Left ventricle myocardium superior (tissue), 1 donor: ENCODE results near the gene BAG2. TPM values are rescaled to one million over a fixed set of nuclear protein-coding genes. Genes with fewer than 3 reads are reported as not detected.

ENCODE experiments used
- ATAC-seq: fragments of 200-7000 bp; cut with Tn5 transposase; one replicate; pipeline ENCODE4 v1.9.1; 2020; ENCODE audit warnings: mild to moderate bottlenecking, moderate library complexity
- DNase-seq: peaks from one replicate; pipeline ENCODE4 v3.0.0-alpha.2; 2020
- intact Hi-C: fragments of 100-400 bp; cut with micrococcal nuclease; formaldehyde crosslinking; loops from one replicate; pipeline ENCODE4 v1.11.0; 2022
- total RNA-seq: library from RNA; stranded (reverse); fragmentation: NEBNext Ultra II Directional; extraction: Animal tissue kit (Norgen Biotek cat#: 25700); gene quantifications from one replicate; pipeline ENCODE4 v1.2.1, GENCODE V29; 2021
- donor health status: DM: no; HTN: yes; CAD: no; lungs with severe emphysema.

Gene BAG2
- total RNA-seq, 1 donor from 2014 or later, result 14.8 TPM

DNA sequence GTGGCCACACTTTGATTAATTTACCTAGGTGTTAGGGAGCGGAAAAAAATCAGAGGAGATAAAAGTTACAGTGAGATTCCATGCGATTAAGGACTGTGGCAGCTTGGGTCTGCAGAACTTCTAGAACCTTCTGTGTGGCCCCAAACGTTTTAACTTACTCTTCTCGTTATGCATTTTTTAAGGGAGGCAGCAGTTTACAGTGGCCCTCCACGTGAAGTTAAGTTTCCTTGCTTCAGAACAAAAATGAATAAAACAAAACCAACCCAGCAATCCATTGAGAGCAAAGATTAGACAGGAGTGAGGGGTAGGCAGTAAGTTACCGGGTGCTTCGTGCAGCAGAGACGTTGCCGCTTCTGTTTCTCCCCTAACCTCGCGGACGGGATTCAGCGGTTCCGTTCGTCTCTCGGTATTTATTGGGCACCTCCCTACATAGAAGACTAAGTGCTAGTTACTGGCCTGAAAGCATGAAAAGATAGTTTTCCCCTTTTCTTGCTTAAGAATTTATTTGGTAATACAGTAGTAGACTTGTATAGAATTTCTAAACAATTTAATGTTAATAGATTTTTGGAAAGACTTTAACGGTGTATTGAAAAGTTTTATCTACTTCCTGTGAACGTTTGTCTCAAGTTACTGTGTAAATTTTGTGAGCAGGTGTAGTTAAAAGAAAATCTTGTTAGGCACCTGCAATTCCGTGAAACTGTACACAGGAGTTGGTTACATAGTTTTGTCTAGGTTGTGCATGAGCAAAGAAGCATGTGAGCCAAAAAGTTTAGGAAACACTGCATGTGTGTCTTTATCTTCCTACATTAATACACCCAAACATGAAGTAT lies 1.1 kb downstream of the BAG2 start:
- peak; percentile 40 for ATAC-seq
- intact Hi-C loops, result loop anchor here (10.0 kb wide), 1 partner anchor 142 kb away; the partner anchor contains the start of gene PRIM2
- DNase-seq, result no peak

DNA sequence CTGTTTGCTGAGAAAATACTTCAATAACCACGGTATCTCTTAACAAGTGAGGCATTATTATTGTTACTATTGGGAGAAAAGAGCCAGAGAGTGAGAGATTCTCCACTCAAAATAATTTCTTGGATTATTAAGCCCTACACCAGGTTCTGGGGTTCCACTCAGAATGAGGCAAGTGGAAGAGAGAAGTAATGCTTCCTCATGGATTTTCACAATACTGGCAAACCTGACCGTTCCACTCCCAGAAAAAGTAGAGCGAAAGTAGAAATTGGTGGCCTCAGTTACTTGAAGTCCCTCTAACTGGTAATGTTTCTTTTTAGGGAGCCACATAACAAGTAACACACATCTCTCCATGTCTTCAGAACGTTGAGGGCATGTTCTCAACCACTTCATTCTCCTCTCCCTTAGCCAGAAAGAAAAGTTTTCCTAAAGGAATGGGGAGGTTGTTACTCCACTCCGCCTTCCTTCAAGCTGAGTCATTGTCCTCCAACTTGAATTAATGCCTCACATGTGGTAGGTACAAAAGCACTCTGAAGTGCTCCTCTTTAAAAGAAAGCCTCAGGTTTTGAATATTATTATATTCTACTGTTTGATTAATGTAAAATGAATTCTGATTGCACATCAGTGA lies 1.9 kb downstream of the BAG2 start:
- intact Hi-C loops, result loop anchor here (10.0 kb wide), 1 partner anchor 141 kb away; the partner anchor contains the start of gene PRIM2
- DNase-seq (no peak), ATAC-seq (no peak)

DNA sequence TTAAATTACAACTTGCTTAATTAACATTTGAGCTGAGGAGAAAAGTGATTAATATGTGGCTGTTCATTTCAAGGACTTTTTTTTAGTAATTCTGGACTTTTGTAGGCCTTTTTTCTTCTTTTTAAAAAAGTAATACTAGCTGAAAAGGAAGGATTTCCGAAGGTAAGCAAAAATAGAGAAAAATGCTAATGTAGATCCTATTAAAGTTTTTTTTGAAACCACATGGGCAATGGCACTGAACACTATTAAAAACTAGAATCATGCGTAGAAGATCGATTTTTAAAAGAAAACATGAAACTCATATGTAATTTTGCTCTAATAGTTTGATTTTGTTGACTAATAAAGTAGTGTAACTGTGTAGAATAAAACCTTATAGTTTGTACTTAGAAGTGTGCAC lies 2.4 kb downstream of the BAG2 start:
- DNase-seq (no peak), ATAC-seq (no peak)
- intact Hi-C loops, result loop anchor here (10.0 kb wide), 1 partner anchor 140 kb away; the partner anchor contains the start of gene PRIM2

DNA sequence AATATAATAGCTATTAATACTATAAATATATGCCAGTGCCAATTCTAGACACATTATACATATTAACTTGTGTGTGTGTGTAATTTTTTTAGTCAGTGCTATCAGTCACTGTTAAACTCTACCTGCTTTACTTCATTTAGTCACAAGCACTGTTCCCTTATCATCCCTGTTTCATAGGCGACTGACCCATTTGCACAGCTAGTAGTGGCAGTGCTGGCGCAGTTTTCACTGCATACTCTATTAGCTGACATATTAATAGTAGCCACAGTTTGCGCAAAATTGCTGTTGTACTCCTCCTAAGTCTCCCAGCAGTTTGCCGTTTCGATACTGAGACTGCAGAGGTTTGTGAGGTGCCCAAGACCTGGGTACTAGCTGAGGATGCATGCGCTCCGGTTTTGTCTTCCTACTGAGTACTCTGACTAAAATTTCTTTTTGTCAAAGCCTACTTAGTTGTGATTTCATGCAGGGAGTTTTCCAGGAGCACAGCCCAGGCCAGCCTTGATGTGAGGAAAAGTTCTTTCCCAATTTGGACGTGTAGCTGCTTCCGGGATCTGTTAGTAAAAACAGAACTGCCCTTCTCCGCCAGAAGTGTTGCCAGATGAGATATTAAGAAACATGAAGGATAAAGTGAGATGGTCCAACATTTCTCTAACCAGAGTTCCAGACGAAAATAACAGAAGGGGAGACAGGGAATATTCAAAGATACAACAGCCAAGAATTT lies 5.6 kb downstream of the BAG2 start:
- ATAC-seq, result peak; percentile 78
- intact Hi-C loops, result loop anchor here (10.0 kb wide), 1 partner anchor 137 kb away; the partner anchor contains the start of gene PRIM2
- peak; percentile 58 for DNase-seq

DNA sequence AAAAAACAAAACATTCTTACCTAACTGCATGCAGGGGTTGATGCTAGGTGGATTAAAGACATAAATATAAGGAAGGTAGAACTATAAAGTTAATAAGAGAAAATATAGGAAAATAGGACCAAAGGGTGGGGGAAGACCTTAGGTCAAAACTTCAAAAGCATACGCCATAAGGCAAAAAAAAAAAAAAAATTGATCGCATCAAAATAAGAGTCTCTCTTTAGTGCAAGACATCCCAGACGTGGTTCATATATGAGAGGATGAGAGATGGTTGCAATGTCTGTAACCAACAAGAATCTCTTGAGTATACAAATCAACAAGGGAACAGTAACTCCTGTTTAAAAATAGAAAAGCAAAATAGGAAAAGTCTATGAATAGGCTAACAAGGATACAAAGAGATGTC lies 8.5 kb downstream of the BAG2 start:
- DNase-seq (no peak), ATAC-seq (no peak)
- intact Hi-C loops, result no loop called here

DNA sequence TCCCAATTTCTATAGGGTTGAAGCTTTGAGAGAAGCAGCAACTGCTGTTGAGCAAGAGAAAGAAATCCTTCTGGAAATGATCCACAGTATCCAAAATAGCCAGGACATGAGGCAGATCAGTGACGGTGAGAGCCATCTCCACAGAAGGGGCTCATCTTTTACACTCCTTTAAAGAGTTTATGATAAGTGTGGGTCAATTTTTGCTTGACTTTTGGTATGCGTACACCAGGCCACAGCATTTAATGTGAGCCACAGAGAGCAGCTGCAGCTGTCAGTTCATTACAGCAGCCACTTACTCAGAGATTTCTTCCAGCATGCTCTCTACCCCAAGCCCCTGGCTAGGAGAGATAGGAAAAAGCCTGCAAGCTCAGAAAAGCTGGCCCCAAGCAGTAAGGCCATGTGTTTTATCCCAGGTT lies 9.9 kb downstream of the BAG2 start:
- intact Hi-C loops, result no loop called here
- DNase-seq (no peak), ATAC-seq (no peak)

DNA sequence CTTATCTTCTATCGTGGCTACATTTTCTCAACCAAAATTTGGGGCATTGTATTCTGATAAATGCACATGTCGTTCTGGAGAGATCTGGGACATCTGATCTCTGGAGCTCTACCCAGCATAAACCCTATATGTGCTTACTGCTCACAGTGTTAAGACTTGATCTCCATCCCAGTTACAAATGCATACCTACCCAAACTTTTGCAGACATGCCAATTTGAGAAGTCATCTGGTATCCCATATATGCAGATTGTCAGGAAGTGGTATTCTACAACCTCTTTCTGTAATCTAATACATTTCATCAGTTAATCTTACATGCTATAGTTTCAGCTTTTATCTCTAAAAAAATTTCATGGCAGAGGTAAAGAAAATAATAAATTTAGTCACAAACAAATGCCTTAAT lies 11.2 kb downstream of the BAG2 start:
- intact Hi-C loops, result no loop called here
- ATAC-seq (no peak), DNase-seq (no peak)

DNA sequence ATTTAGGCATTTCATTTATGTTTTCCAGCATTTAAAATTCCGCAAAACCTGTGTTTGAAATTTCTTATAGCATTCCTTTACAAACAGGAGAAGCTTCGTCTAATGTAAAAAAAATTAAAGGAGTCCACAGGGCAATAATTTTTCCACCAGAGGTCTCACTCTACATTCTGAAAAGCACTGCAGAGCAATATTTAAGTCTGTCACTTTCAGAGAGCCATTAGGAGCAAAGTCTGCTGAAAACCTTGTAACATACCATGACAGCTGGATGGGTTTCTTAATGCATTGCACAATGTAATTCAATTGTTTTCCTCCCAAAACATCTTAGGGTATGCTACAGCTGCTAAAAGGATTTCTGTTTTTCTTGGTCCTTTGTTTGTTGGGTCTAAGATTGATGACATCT lies 18.0 kb downstream of the BAG2 start:
- ATAC-seq (no peak), DNase-seq (no peak)
- intact Hi-C loops, result no loop called here

DNA sequence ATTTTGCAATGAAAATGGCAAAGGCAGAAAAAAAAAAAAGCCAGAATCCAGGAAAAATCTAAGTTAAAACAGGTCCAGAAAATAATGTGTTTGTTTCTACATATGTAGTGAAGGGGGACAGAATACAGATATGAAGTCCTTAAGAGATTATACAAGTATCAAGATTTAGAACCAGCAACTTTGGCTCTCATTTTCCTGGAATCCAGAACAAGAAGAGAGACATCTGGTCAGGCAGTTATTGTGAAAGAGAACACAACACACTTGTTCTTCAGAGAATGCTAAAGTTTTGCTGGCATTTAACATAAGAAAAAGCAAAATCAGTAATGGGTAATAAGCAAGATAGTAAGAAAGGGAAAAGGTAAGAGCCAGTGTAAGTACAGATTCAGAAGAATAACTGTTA lies 21.1 kb downstream of the BAG2 start:
- ATAC-seq (peak; percentile 71), DNase-seq (no peak)
- intact Hi-C loops, result no loop called here

DNA sequence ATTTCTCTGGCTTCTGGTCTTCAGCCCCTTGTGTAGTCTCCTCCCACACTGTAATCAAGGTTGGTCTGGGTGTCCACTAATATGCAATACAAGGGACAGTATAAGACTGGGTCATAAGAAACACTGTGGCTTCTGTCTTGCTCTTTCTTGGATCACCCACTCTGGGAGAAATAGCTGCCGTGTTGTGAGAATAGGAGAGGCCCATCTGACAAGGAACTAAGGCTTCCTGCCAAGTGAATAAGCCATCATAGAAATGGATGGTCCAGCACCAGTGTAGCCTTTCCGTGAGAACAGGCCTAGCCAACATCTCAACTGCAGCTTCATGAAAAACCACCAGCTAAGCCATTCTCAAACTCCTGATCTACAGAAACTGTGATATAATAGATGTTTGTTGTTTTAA lies 23.3 kb downstream of the BAG2 start:
- peak; percentile 54 for ATAC-seq
- no peak for DNase-seq
- intact Hi-C loops, result no loop called here

DNA sequence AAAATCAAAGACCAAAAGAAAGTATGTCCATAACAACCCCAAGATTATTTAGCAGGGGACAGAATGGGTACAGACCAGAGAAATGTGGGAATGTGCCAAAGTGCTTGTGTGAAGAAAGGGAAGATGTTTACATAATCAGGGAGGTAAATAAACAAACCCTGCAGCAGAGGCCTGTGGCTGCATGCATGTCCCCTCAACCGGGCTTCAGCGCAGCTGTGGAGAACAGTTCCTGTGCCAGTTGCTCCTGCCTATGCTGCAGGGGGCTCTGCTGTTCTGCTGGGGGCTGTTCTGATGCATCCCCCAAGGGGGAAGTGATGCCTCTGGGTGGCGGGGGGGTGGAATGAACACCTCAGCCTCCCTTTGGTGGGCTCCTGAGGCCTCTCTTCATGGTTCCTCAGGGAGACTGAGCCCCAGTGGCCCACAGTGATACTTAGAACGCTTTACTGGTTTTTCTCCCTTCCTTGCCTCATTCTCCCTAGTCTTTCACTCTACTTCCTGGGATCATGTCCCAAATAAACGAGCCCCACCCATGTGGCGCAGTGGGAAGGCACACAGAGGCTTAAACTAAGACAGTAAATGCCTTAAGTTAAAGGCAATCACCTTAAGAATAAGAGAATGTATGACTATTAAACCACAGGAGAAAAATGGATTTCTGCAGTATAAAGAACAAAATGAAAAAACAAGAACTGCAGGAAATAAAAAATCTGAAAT lies 27.0 kb downstream of the BAG2 start:
- intact Hi-C loops, result no loop called here
- DNase-seq, result no peak
- no peak for ATAC-seq

DNA sequence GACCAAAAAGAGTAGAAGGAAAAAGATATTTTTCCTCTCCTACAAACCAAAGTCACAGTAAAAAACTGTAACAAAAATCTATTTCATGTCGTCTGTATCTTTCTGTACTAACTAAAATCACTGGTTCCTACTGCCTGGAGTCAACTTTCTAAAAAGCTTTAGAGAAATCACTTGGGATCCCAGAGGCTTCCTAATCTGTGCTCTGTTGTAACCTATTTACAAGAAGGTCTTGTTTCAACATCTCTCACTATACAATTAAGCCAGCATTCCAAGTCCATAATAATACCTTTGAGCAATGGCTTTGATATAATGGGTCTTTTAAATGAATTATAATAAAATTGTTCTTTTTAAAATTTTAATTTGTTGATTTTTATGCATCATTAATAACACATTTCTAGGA lies 29.6 kb downstream of the BAG2 start:
- no peak for ATAC-seq
- no peak for DNase-seq
- intact Hi-C loops, result no loop called here

DNA sequence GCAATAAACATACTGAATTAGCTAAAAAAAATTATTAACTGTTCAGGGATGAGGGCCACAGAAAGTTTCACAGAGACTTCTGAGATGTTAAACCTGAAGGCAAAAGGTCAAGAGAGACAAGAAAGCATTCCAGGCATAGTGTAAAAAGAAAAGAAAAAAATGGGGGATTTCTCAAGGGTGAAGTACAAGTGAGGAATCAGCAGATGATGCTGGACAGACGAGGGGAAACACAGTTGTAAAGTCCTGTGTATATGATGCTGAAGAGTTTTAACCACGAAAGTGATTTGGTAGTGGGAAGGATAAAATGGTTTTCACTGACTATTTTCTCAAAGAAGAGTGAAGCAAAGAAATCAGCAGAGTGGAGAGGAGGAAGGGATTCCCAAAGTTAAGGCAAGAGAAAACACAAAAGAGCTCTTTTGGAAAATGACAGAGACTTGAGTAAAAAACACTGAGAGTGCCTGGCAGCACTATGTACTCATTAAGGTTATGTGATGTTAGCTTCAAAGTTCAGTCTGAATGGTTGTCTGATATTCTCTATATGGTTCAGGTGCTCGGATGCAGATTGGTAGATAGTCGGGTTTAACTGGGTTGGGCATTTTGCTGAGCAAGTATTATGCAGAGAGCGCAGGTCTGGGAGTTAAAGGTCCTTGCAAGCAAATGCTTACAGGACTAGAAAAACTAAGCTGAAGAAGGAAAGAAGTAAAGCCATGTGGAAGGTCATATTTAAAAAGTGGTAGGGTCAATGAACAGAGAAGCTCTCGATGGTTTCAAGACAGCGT lies 33.6 kb downstream of the BAG2 start:
- DNase-seq, result no peak
- intact Hi-C loops, result no loop called here
- ATAC-seq, result no peak

DNA sequence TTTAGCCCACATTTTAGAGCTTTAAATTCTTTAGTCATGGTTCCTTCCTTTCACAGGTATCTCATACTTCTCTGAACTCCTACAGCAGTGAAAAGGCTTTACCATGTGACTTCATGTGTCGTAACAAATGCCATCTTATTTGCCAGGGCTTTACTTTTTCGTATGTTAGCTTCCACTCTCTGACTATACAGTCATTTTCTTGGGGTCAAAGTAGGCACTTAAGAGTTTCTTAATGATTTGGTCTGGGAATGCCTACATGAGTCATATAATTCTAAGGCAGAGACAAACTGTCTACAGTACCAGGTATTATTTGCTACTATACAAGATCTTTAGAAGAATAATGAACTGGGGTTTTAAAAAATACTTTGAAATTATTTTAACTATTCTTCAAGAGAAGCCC lies 35.0 kb downstream of the BAG2 start:
- ATAC-seq, result no peak
- intact Hi-C loops, result no loop called here

DNA sequence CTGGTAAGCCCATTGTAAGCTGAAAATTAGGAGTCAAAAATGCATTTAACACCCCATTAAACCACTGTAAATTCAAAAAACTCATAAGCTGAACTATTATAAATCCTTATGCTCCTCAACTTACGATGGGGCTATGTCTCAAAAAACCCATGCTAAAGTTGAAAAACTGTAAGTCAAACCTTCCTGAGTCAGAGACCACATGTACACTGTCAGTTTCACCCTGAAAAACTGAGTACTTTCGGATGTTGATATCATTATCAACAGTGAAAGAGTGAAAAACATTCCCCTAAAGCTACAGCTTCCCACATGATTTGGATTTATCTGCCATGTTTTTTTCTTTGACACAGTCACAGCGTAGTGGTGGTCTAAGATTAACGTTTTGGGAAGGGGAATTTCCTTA lies 35.7 kb downstream of the BAG2 start:
- intact Hi-C loops, result no loop called here
- ATAC-seq (no peak), DNase-seq (no peak)

More for the DNA sequence above, 35.0 kb downstream of the BAG2 start:
- DNase-seq, result no peak

DNA sequence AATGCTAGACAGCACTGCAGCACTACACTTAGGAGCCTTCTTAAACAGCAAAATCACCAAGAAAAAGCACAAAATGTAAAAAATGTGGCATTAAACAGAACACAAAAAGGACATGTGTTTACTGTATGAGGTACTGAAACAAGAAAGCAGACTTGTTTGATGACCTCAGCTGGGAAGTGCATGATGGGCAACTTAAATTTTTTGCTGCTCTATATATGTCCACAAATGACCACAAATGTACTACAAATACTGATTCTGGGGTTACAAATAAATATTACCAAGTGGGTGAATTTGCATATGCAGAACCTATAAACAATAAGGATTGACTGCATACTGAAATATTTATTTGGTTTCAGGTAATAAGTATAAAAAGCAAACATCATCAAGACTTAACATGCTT lies 36.9 kb downstream of the BAG2 start:
- no peak for ATAC-seq
- intact Hi-C loops, result no loop called here

DNA sequence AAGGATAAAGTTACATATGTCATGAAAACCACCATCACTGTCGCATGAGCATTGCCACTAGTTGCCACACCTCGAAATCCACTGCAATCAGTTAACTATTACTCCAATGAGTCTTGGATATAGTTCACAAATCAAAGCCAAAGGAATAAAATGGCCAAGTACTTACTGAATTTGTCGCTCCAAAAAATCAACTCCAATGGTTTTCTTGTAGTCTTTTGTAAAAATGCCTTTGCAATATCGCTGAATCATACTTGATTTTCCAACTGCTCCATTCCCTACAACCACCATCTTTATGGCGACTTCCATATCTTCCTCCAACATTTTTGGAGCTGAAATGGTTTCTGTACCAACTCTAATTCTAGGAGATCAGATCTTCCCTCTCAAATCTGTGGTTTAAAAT lies 37.9 kb downstream of the BAG2 start:
- no peak for ATAC-seq
- intact Hi-C loops, result no loop called here
- DNase-seq, result no peak

More for the DNA sequence above, 36.9 kb downstream of the BAG2 start:
- DNase-seq, result no peak

DNA sequence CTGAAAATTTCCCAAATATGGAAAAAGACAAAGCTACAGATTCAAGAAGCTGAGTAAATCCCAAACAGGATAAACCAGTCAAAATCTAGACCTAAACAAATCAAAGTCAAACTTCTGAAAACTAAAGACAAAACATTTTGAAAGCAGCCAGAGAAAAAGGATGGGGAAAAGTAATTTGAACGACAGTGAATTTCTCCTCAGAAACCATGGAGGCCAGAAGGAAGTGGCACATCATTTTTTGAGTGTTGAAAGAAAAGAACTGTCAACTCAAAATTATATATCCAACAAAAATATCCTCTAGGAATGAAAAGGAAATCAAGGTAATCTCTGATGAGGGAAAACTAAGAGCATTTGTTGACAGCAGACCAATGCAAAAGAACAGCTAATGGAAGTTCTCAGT lies 43.1 kb downstream of the BAG2 start:
- intact Hi-C loops, result no loop called here
- DNase-seq (no peak), ATAC-seq (no peak)
